ENCODE measurements around the gene ZBTB7C.

The ZBTB7C gene

GRCh38 chr18:48417985-48418384, 8.8 kb upstream of the ZBTB7C start:
- DNase-seq = no peak

GRCh38 chr18:48413342-48413741, 4.2 kb upstream of the ZBTB7C start:
- DNase-seq = no peak

- DNase-seq = no peak
Measured at GRCh38 chr18:48412339-48412929, 3.3 kb upstream of the ZBTB7C start.

GRCh38 chr18:48410095-48410920, 1.1 kb upstream of the ZBTB7C start:
- peak in 3 of 4 experiments; percentile 2 to 19 (median 7) for DNase-seq

- no peak for DNase-seq
Measured at GRCh38 chr18:48409591-48410094, 460 bp upstream of the ZBTB7C start.

GRCh38 chr18:48408111-48408726, 964 bp downstream of the ZBTB7C start:
- DNase-seq = no peak

- DNase-seq = no peak
Measured at GRCh38 chr18:48407358-48407757, 1.8 kb downstream of the ZBTB7C start.

- DNase-seq = no peak
Measured at GRCh38 chr18:48405978-48406377, 3.2 kb downstream of the ZBTB7C start.

- no peak for DNase-seq
Measured at GRCh38 chr18:48404716-48405507, 4.3 kb downstream of the ZBTB7C start.

GRCh38 chr18:48402953-48403352, 6.2 kb downstream of the ZBTB7C start:
- no peak for DNase-seq

- no peak for DNase-seq
Measured at GRCh38 chr18:48399303-48400075, 9.7 kb downstream of the ZBTB7C start.

GRCh38 chr18:48398074-48398473, 11.1 kb downstream of the ZBTB7C start:
- no peak for DNase-seq

GRCh38 chr18:48397021-48397420, 12.2 kb downstream of the ZBTB7C start:
- DNase-seq = no peak

- no peak for DNase-seq
Measured at GRCh38 chr18:48396561-48396960, 12.6 kb downstream of the ZBTB7C start.

- DNase-seq = no peak
Measured at GRCh38 chr18:48395646-48396045, 13.5 kb downstream of the ZBTB7C start.

- DNase-seq = no peak
Measured at GRCh38 chr18:48394176-48394575, 15.0 kb downstream of the ZBTB7C start.

- DNase-seq = no peak
Measured at GRCh38 chr18:48393776-48394175, 15.4 kb downstream of the ZBTB7C start.

GRCh38 chr18:48393170-48393569, 16.0 kb downstream of the ZBTB7C start:
- no peak for DNase-seq

- DNase-seq = no peak
Measured at GRCh38 chr18:48392268-48392667, 16.9 kb downstream of the ZBTB7C start.

- no peak for DNase-seq
Measured at GRCh38 chr18:48391868-48392267, 17.3 kb downstream of the ZBTB7C start.

- no peak for DNase-seq
Measured at GRCh38 chr18:48390641-48391040, 18.5 kb downstream of the ZBTB7C start.

GRCh38 chr18:48388478-48388877, 20.7 kb downstream of the ZBTB7C start:
- no peak for DNase-seq
